ENCODE results near the gene C10orf62. TPM values are rescaled to one million over a fixed set of nuclear protein-coding genes. Genes with fewer than 3 reads are reported as not detected.

C10orf62 gene
- total and polyA plus RNA-seq, 2 of the 13 experiments (the other 11 are each of a cell fraction or from before 2014, with no cell fraction given), result 0.61 to 1.6 TPM

DNA sequence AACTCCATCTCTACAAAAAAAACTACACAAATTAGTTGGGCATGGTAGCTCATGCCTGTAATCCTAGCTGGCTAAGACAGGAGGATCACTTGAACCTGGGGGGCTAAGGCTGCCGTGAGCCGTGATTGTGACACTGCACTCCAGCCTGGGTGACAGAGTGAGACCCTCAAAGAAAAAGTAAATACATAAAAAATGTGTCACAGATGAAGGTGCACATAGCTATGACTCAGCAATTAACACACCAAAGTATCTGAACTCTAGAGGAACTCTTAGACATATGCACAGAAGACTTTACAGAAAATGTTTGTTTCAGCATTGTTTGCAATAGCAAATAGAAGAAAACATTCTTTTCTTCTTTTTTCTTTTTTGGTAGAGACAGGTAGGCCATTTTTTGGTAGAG, 8.3 kb downstream of the C10orf62 start:
- intact Hi-C loops (cut with micrococcal nuclease; ENCODE audit: unreplicated experiment), result no loop called here
- in situ Hi-C loops (cut with HindIII; ENCODE audit: extremely low pct_ligation_motif_present, low pct_unique_long_range_greater_than_20kb), result no loop called here
- ChIA-PET POLR2A (interaction anchor here (3.5 kb wide), 1 partner anchor 13 kb away, joined by 23 read pairs; the partner anchor contains the start of gene HOGA1), CTCF (ENCODE audit: low intra/inter-chr PET ratio, low total read pairs) (no interaction called here)
- H3K4me2 ChIP-seq (ENCODE audit: low read depth, low read length), result 0 out of 2 replicates have a peak overlapping the region, but pooled peaks have one; percentile 14
- no peaks in the 10 kb centered on the region for H3K79me2 ChIP-seq (ENCODE audit: insufficient read depth, low read length)
- ATAC-seq, result no peak
- no peak overlapping the region for H3K4me3 ChIP-seq (replicated peaks in 1 of 3; ENCODE audit: insufficient read depth in 1 of 3, low read depth in 2 of 3, low read length in 3 of 3)
- no TSS peak for BruUV-seq (replicated peaks)
- H3K4me1 ChIP-seq (ENCODE audit: insufficient read depth, low read length), result peaks cover 43% of the 10 kb centered on the region
- no peaks in the 10 kb centered on the region; a peak in 1 of 5 replicates for H3K27me3 ChIP-seq (ENCODE audit: control insufficient read depth in 1 of 2, insufficient read depth in 2 of 2, low read length in 2 of 2)
- H3K9ac ChIP-seq (ENCODE audit: insufficient read depth, low read depth, low read length), result no peak overlapping the region
- 15% methylated on average over 2 of the region's 2 CpGs for WGBS (ENCODE audit: low lambda C conversion rate)
- peak overlapping the region; percentile 38 for H3K27ac ChIP-seq (ENCODE audit: extremely low read length, insufficient read depth, low read length)
- no peaks in the 10 kb centered on the region for H4K20me1 ChIP-seq (ENCODE audit: insufficient read depth, low read length)
- peak; percentile 48 for DNase-seq (ENCODE audit: low spot score)
- H2AFZ ChIP-seq (ENCODE audit: low read length), result no peak overlapping the region
- no peaks in the 10 kb centered on the region for H3K36me3 ChIP-seq (replicated peaks in 1 of 2; ENCODE audit: control insufficient read depth in 1 of 2, insufficient read depth in 2 of 2, low read length in 2 of 2)
- FAIRE-seq, result no peak
- no peaks in the 10 kb centered on the region for H3K9me3 ChIP-seq (ENCODE audit: low read length)
- no peak for TF ChIP-seq ZNF674 (CRISPR knock-in tag; IDR thresholded peaks at IDR 0.05; ENCODE audit: low read depth)
- TF ChIP-seq, protein P1, sequence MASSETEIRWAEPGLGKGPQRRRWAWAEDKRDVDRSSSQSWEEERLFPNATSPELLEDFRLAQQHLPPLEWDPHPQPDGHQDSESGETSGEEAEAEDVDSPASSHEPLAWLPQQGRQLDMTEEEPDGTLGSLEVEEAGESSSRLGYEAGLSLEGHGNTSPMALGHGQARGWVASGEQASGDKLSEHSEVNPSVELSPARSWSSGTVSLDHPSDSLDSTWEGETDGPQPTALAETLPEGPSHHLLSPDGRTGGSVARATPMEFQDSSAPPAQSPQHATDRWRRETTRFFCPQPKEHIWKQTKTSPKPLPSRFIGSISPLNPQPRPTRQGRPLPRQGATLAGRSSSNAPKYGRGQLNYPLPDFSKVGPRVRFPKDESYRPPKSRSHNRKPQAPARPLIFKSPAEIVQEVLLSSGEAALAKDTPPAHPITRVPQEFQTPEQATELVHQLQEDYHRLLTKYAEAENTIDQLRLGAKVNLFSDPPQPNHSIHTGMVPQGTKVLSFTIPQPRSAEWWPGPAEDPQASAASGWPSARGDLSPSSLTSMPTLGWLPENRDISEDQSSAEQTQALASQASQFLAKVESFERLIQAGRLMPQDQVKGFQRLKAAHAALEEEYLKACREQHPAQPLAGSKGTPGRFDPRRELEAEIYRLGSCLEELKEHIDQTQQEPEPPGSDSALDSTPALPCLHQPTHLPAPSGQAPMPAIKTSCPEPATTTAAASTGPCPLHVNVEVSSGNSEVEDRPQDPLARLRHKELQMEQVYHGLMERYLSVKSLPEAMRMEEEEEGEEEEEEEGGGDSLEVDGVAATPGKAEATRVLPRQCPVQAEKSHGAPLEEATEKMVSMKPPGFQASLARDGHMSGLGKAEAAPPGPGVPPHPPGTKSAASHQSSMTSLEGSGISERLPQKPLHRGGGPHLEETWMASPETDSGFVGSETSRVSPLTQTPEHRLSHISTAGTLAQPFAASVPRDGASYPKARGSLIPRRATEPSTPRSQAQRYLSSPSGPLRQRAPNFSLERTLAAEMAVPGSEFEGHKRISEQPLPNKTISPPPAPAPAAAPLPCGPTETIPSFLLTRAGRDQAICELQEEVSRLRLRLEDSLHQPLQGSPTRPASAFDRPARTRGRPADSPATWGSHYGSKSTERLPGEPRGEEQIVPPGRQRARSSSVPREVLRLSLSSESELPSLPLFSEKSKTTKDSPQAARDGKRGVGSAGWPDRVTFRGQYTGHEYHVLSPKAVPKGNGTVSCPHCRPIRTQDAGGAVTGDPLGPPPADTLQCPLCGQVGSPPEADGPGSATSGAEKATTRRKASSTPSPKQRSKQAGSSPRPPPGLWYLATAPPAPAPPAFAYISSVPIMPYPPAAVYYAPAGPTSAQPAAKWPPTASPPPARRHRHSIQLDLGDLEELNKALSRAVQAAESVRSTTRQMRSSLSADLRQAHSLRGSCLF (CRISPR knock-in tag; IDR thresholded peaks at IDR 0.05; ENCODE audit: borderline replicate concordance), result no peak
- TF ChIP-seq MYNN (CRISPR knock-in tag; IDR thresholded peaks at IDR 0.05; ENCODE audit: low read depth), result no peak
- no peak for TF ChIP-seq MLXIP (CRISPR knock-in tag; IDR thresholded peaks at IDR 0.05; ENCODE audit: borderline replicate concordance)
- no peak for TF ChIP-seq SALL1 (CRISPR knock-in tag; IDR thresholded peaks at IDR 0.05)
- TF ChIP-seq, protein P2, sequence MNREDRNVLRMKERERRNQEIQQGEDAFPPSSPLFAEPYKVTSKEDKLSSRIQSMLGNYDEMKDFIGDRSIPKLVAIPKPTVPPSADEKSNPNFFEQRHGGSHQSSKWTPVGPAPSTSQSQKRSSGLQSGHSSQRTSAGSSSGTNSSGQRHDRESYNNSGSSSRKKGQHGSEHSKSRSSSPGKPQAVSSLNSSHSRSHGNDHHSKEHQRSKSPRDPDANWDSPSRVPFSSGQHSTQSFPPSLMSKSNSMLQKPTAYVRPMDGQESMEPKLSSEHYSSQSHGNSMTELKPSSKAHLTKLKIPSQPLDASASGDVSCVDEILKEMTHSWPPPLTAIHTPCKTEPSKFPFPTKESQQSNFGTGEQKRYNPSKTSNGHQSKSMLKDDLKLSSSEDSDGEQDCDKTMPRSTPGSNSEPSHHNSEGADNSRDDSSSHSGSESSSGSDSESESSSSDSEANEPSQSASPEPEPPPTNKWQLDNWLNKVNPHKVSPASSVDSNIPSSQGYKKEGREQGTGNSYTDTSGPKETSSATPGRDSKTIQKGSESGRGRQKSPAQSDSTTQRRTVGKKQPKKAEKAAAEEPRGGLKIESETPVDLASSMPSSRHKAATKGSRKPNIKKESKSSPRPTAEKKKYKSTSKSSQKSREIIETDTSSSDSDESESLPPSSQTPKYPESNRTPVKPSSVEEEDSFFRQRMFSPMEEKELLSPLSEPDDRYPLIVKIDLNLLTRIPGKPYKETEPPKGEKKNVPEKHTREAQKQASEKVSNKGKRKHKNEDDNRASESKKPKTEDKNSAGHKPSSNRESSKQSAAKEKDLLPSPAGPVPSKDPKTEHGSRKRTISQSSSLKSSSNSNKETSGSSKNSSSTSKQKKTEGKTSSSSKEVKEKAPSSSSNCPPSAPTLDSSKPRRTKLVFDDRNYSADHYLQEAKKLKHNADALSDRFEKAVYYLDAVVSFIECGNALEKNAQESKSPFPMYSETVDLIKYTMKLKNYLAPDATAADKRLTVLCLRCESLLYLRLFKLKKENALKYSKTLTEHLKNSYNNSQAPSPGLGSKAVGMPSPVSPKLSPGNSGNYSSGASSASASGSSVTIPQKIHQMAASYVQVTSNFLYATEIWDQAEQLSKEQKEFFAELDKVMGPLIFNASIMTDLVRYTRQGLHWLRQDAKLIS (CRISPR knock-in tag; IDR thresholded peaks at IDR 0.05), result no peak
- TF ChIP-seq ZNF558 (CRISPR knock-in tag; IDR thresholded peaks at IDR 0.05; ENCODE audit: borderline replicate concordance), result no peak
- TF ChIP-seq ZNF772 (CRISPR knock-in tag; IDR thresholded peaks at IDR 0.05), result no peak
